ENCODE measurements around the gene POU2AF1.

Gene POU2AF1

DNA sequence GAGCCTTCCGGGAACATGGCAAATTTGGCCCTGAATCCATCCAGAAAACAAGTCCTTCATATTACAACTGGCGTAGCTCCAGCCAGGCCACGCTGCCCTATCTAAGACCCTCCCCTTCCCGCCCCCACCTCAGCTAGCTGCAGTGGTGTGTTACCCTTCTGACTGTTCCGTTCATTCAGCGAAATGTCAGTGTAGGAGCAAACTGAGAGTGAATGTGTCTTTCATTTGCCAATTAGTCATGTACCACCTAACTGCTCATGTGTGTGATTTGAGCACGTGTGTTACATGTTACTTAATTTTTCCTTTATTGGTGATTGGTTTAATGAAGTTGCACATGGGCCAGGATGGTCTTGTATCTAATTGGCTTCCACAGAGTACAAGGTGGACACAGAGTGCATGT, 34.8 kb upstream of the POU2AF1 start:
- H3K4me3 ChIP-seq (ENCODE audit: low read length, poor library complexity, severe bottlenecking): no peak overlapping the region
- peaks cover 46% of the 10 kb centered on the region for H3K4me1 ChIP-seq (ENCODE audit: insufficient read depth, low read length, poor library complexity, severe bottlenecking)
- no peaks in the 10 kb centered on the region for H4K20me1 ChIP-seq (ENCODE audit: insufficient read depth, low read length, poor library complexity, severe bottlenecking)
- no peak overlapping the region for H2AFZ ChIP-seq (ENCODE audit: low read length)
- no peaks in the 10 kb centered on the region for H3F3A ChIP-seq (ENCODE audit: low read depth)
- no peak overlapping the region for H3K9ac ChIP-seq (ENCODE audit: low read depth, low read length, poor library complexity, severe bottlenecking)
- H3K9me2 ChIP-seq (replicated peaks; ENCODE audit: low read depth, low read length): no peaks in the 10 kb centered on the region
- no peaks in the 10 kb centered on the region for H3K79me2 ChIP-seq (ENCODE audit: insufficient read depth, low read length)
- no peaks in the 10 kb centered on the region for H3K27me3 ChIP-seq (ENCODE audit: insufficient read depth, low read length, poor library complexity, severe bottlenecking)
- TF ChIP-seq, protein P1, sequence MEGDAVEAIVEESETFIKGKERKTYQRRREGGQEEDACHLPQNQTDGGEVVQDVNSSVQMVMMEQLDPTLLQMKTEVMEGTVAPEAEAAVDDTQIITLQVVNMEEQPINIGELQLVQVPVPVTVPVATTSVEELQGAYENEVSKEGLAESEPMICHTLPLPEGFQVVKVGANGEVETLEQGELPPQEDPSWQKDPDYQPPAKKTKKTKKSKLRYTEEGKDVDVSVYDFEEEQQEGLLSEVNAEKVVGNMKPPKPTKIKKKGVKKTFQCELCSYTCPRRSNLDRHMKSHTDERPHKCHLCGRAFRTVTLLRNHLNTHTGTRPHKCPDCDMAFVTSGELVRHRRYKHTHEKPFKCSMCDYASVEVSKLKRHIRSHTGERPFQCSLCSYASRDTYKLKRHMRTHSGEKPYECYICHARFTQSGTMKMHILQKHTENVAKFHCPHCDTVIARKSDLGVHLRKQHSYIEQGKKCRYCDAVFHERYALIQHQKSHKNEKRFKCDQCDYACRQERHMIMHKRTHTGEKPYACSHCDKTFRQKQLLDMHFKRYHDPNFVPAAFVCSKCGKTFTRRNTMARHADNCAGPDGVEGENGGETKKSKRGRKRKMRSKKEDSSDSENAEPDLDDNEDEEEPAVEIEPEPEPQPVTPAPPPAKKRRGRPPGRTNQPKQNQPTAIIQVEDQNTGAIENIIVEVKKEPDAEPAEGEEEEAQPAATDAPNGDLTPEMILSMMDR (conservative IDR thresholded peaks at IDR 0.05; ENCODE audit: low read length): no peak
- no peak for TF ChIP-seq EZH2phosphoT487 (IDR thresholded peaks at IDR 0.05; ENCODE audit: borderline replicate concordance)
- no peak overlapping the region for H3K4me2 ChIP-seq (ENCODE audit: low read depth, low read length, poor library complexity, severe bottlenecking)
- H3K36me3 ChIP-seq (ENCODE audit: insufficient read depth, low read length): no peaks in the 10 kb centered on the region
- no peaks in the 10 kb centered on the region for H3K9me3 ChIP-seq (ENCODE audit: insufficient read depth, low read depth, low read length)

DNA sequence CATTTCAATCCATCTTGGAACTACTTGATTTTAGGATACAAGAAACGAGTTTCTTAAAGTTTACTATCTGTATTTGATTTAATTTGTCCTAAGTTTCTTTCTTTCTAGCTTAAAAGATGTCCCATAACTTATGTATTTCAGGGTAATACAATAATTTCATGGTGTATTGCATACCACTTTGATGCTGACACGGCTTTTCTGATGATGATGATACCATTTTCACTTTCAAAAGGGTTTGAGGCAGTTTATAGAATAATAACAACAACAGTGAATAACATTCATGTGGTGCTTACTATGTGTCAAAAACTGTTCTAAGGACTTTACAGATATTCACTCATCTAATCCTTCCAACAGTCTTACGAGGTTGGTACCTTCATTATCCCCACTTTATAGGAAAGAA, 33.2 kb upstream of the POU2AF1 start:
- H3K4me1 ChIP-seq (ENCODE audit: insufficient read depth, low read length, poor library complexity, severe bottlenecking): peaks cover 30% of the 10 kb centered on the region
- H4K20me1 ChIP-seq (ENCODE audit: insufficient read depth, low read length, poor library complexity, severe bottlenecking): no peaks in the 10 kb centered on the region
- no peaks in the 10 kb centered on the region for H3K36me3 ChIP-seq (ENCODE audit: insufficient read depth, low read length)
- TF ChIP-seq, protein P1 (conservative IDR thresholded peaks at IDR 0.05; ENCODE audit: low read length): no peak
- TF ChIP-seq EZH2phosphoT487 (IDR thresholded peaks at IDR 0.05; ENCODE audit: borderline replicate concordance): no peak
- no peaks in the 10 kb centered on the region for H3K9me2 ChIP-seq (replicated peaks; ENCODE audit: low read depth, low read length)
- H3K4me2 ChIP-seq (ENCODE audit: low read depth, low read length, poor library complexity, severe bottlenecking): no peak overlapping the region
- H3K4me3 ChIP-seq (ENCODE audit: low read length, poor library complexity, severe bottlenecking): no peak overlapping the region
- H3K27me3 ChIP-seq (ENCODE audit: insufficient read depth, low read length, poor library complexity, severe bottlenecking): no peaks in the 10 kb centered on the region
- no peaks in the 10 kb centered on the region for H3K79me2 ChIP-seq (ENCODE audit: insufficient read depth, low read length)
- no peaks in the 10 kb centered on the region for H3F3A ChIP-seq (ENCODE audit: low read depth)
- H2AFZ ChIP-seq (ENCODE audit: low read length): no peak overlapping the region
- H3K9me3 ChIP-seq (ENCODE audit: insufficient read depth, low read depth, low read length): no peaks in the 10 kb centered on the region
- no peak overlapping the region for H3K9ac ChIP-seq (ENCODE audit: low read depth, low read length, poor library complexity, severe bottlenecking)

DNA sequence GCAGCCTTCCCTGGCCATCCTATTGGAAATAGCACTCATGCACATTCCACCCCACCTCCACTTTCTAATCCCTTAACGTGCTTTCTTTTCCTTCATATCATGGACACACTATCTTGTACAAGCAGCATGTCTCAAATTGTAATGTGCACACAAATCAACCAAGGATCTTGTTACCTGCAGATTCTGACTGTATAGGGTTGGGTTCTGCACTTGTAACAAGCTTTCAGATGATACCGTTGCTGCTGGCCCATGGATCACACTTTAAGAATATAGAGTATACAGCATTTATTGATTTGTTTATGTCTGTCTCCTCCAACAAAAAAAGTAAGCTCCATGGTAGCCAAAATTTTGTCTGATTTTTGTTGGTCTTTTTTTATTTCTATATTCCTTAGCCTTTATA, 32.4 kb upstream of the POU2AF1 start:
- Histone ChIP-seq H3K4me1 (ENCODE audit: insufficient read depth, low read length, poor library complexity, severe bottlenecking) (peaks cover 22% of the 10 kb centered on the region), H3K36me3 (ENCODE audit: insufficient read depth, low read length) (no peaks in the 10 kb centered on the region), H3K9me2 (replicated peaks; ENCODE audit: low read depth, low read length) (no peaks in the 10 kb centered on the region)

More for the DNA sequence above, 32.4 kb upstream of the POU2AF1 start:
- no peak overlapping the region for H2AFZ ChIP-seq (ENCODE audit: low read length)
- no peaks in the 10 kb centered on the region for H3K79me2 ChIP-seq (ENCODE audit: insufficient read depth, low read length)
- no peak overlapping the region for H3K9ac ChIP-seq (ENCODE audit: low read depth, low read length, poor library complexity, severe bottlenecking)
- TF ChIP-seq, protein P1 (conservative IDR thresholded peaks at IDR 0.05; ENCODE audit: low read length): no peak
- TF ChIP-seq EZH2phosphoT487 (IDR thresholded peaks at IDR 0.05; ENCODE audit: borderline replicate concordance): no peak
- H3F3A ChIP-seq (ENCODE audit: low read depth): no peaks in the 10 kb centered on the region
- H3K9me3 ChIP-seq (ENCODE audit: insufficient read depth, low read depth, low read length): no peaks in the 10 kb centered on the region
- no peaks in the 10 kb centered on the region for H3K27me3 ChIP-seq (ENCODE audit: insufficient read depth, low read length, poor library complexity, severe bottlenecking)
- no peak overlapping the region for H3K4me2 ChIP-seq (ENCODE audit: low read depth, low read length, poor library complexity, severe bottlenecking)
- no peak overlapping the region for H3K4me3 ChIP-seq (ENCODE audit: low read length, poor library complexity, severe bottlenecking)
- no peaks in the 10 kb centered on the region for H4K20me1 ChIP-seq (ENCODE audit: insufficient read depth, low read length, poor library complexity, severe bottlenecking)
